Hepatocyte (in vitro differentiated cells): ENCODE data around the gene NEDD9.

Experiments
- CTCF ChIP-seq: fragments of 200-600 bp; sonication (generic); IDR thresholded peaks from 2 replicates; pipeline ENCODE4 v1.5.1; 2016; ENCODE audit warnings: antibody characterized with exemption, mild to moderate bottlenecking; ENCODE audit not compliant: poor library complexity
- EZH2 ChIP-seq: fragments of 200-600 bp; sonication (generic); IDR thresholded peaks from 2 replicates; pipeline ENCODE4 v1.6.1; 2016; ENCODE audit warnings: antibody characterized with exemption, mild to moderate bottlenecking, borderline replicate concordance
- EZH2phosphoT487 ChIP-seq: fragments of 200-600 bp; sonication (generic); IDR thresholded peaks from one replicate; pipeline ENCODE4 v1.6.1; 2018; ENCODE audit warnings: antibody characterized with exemption, mild to moderate bottlenecking, low read depth, moderate library complexity; ENCODE audit not compliant: unreplicated experiment, severe bottlenecking

- TF ChIP-seq CTCF (no peak), EZH2 (no peak), EZH2phosphoT487 (no peak)
Measured at GRCh38 chr6:11174242-11174611, 58.2 kb downstream of the NEDD9 start.
